Bronchial epithelial cell (primary cell): ENCODE results near the gene LRRIQ4. TPM values are rescaled to one million over a fixed set of nuclear protein-coding genes. Genes with fewer than 3 reads are reported as not detected.
A peak's percentile ranks its signal among the peaks of the same experiment; 100 is the strongest.

Experiments
- DNase-seq: peaks from one replicate; pipeline ENCODE4 v3.0.0-alpha.2; 2010; ENCODE audit warnings: low read depth
- FAIRE-seq: peaks from 2 replicates; lab custom pipeline; 2011; peaks lifted over from hg19 to GRCh38; lab: Jason Lieb, UNC
- H3K27me3 ChIP-seq: 2 replicates; pipeline ENCODE4 v1.5.1; 2011; ENCODE audit warnings: low read length; ENCODE audit not compliant: control insufficient read depth, insufficient read depth
- H3K36me3 ChIP-seq: 2 replicates; pipeline ENCODE4 v1.5.1; 2011; ENCODE audit warnings: low read length; ENCODE audit not compliant: control insufficient read depth, insufficient read depth
- H3K4me3 ChIP-seq: 2 replicates; pipeline ENCODE4 v1.5.1; 2011; ENCODE audit warnings: mild to moderate bottlenecking, low read depth, low read length, control low read depth
- CTCF ChIP-seq: IDR thresholded peaks from 2 replicates; pipeline ENCODE4 v1.5.1; 2011; ENCODE audit warnings: mild to moderate bottlenecking, moderate library complexity, low read length, control low read depth, inconsistent platforms; ENCODE audit not compliant: insufficient read depth, severe bottlenecking
- total RNA-seq: library from RNA; depleted of rRNA; stranded (reverse); fragments of >200 nt; gene quantifications from 2 replicates; pipeline ENCODE4 v1.2.1, GENCODE V29; 2014

Gene LRRIQ4
- total RNA-seq, 1 donor from 2014 or later, result not detected

- FAIRE-seq, result no peak
- H3K4me3 ChIP-seq, result no peak overlapping the region
- no peak for TF ChIP-seq CTCF
- no peaks in the 10 kb centered on the region for H3K27me3 ChIP-seq
- H3K36me3 ChIP-seq, result peaks cover 2% of the 10 kb centered on the region
- DNase-seq, result peak; percentile 55
These were observed 21.8 kb upstream of the LRRIQ4 start for GRCh38 chr3:169790687-169791429.

- no peak for FAIRE-seq
- H3K4me3 ChIP-seq, result no peak overlapping the region
- H3K27me3 ChIP-seq, result no peaks in the 10 kb centered on the region
- no peak for TF ChIP-seq CTCF
- DNase-seq, result no peak
- H3K36me3 ChIP-seq, result no peaks in the 10 kb centered on the region
These were observed 20.3 kb upstream of the LRRIQ4 start for GRCh38 chr3:169792359-169792758.

- FAIRE-seq, result no peak
- Histone ChIP-seq H3K27me3 (no peaks in the 10 kb centered on the region), H3K4me3 (no peak overlapping the region), H3K36me3 (no peaks in the 10 kb centered on the region)
- TF ChIP-seq CTCF, result no peak
- DNase-seq, result no peak
These were observed 8.0 kb upstream of the LRRIQ4 start for GRCh38 chr3:169804681-169805080.

GRCh38 chr3:169809230-169809795, 3.4 kb upstream of the LRRIQ4 start:
- Histone ChIP-seq H3K36me3 (no peaks in the 10 kb centered on the region), H3K4me3 (no peak overlapping the region), H3K27me3 (no peaks in the 10 kb centered on the region)
- FAIRE-seq, result no peak
- no peak for DNase-seq
- no peak for TF ChIP-seq CTCF

GRCh38 chr3:169811631-169812331, 889 bp upstream of the LRRIQ4 start:
- FAIRE-seq, result no peak
- DNase-seq, result peak; percentile 78
- no peak for TF ChIP-seq CTCF
- Histone ChIP-seq H3K4me3 (peak overlapping the region; percentile 46), H3K27me3 (no peaks in the 10 kb centered on the region), H3K36me3 (no peaks in the 10 kb centered on the region)
